MM.1S (cell line): ENCODE data around the gene LONRF2.

Experiments
- CTCF ChIP-seq: fragments of 300-600 bp; sonication (generic); IDR thresholded peaks from 2 replicates; pipeline ENCODE4 v1.5.1; 2016; ENCODE audit warnings: antibody characterized with exemption, low read length, mixed read lengths
- EZH2 ChIP-seq: fragments of 300-600 bp; sonication (generic); optimal IDR thresholded peaks from 2 replicates; pipeline ENCODE3; 2017; ENCODE audit warnings: low read depth, mild to moderate bottlenecking, antibody characterized with exemption, low read length, mixed read lengths

- TF ChIP-seq CTCF (no peak), EZH2 (no peak)
Observed at GRCh38 chr2:100262046-100262445, 60.3 kb downstream of the LONRF2 start.
